Measurements from ENCODE around the gene PPP1R14B.

Gene PPP1R14B

GRCh38 chr11:64256300-64256699 lies 9.6 kb upstream of the PPP1R14B start:
- DNase-seq (ENCODE audit: low read depth): no peak
- no peak for TF ChIP-seq CTCF (IDR thresholded peaks at IDR 0.05; ENCODE audit: low read depth, low read length, missing control alignments)
- in situ Hi-C loops (cut with HindIII; ENCODE audit: low sequenced_read_pairs): no loop called here
- no peak overlapping the region for H3K4me3 ChIP-seq (ENCODE audit: low read depth, low read length)

- no peak overlapping the region for H3K4me3 ChIP-seq (ENCODE audit: low read depth, low read length)
- in situ Hi-C loops (cut with HindIII; ENCODE audit: low sequenced_read_pairs): no loop called here
- DNase-seq (ENCODE audit: low read depth): no peak
- no peak for TF ChIP-seq CTCF (IDR thresholded peaks at IDR 0.05; ENCODE audit: low read depth, low read length, missing control alignments)
Observed at GRCh38 chr11:64255135-64256128, 8.7 kb upstream of the PPP1R14B start.

GRCh38 chr11:64254326-64254725 lies 7.6 kb upstream of the PPP1R14B start:
- no peak for DNase-seq (ENCODE audit: low read depth)
- no peak overlapping the region for H3K4me3 ChIP-seq (ENCODE audit: low read depth, low read length)
- in situ Hi-C loops (cut with HindIII; ENCODE audit: low sequenced_read_pairs): no loop called here
- no peak for TF ChIP-seq CTCF (IDR thresholded peaks at IDR 0.05; ENCODE audit: low read depth, low read length, missing control alignments)

- no peak for TF ChIP-seq CTCF (IDR thresholded peaks at IDR 0.05; ENCODE audit: low read depth, low read length, missing control alignments)
- in situ Hi-C loops (cut with HindIII; ENCODE audit: low sequenced_read_pairs): no loop called here
- DNase-seq (ENCODE audit: low read depth): no peak
- no peak overlapping the region for H3K4me3 ChIP-seq (ENCODE audit: low read depth, low read length)
Observed at GRCh38 chr11:64253481-64253880, 6.7 kb upstream of the PPP1R14B start.

GRCh38 chr11:64253043-64253442 lies 6.3 kb upstream of the PPP1R14B start:
- in situ Hi-C loops (cut with HindIII; ENCODE audit: low sequenced_read_pairs): no loop called here
- DNase-seq (ENCODE audit: low read depth): no peak
- H3K4me3 ChIP-seq (ENCODE audit: low read depth, low read length): peak overlapping the region; percentile 50
- TF ChIP-seq CTCF (IDR thresholded peaks at IDR 0.05; ENCODE audit: low read depth, low read length, missing control alignments): no peak

- no peak for DNase-seq (ENCODE audit: low read depth)
- peak overlapping the region; percentile 50 for H3K4me3 ChIP-seq (ENCODE audit: low read depth, low read length)
- peak; percentile 49 for TF ChIP-seq CTCF (IDR thresholded peaks at IDR 0.05; ENCODE audit: low read depth, low read length, missing control alignments)
- in situ Hi-C loops (cut with HindIII; ENCODE audit: low sequenced_read_pairs): no loop called here
Observed at GRCh38 chr11:64252003-64252872, 5.5 kb upstream of the PPP1R14B start.

Data from astrocyte of the cerebellum (primary cell).